ENCODE measurements around the gene CDC42EP3.

DNA sequence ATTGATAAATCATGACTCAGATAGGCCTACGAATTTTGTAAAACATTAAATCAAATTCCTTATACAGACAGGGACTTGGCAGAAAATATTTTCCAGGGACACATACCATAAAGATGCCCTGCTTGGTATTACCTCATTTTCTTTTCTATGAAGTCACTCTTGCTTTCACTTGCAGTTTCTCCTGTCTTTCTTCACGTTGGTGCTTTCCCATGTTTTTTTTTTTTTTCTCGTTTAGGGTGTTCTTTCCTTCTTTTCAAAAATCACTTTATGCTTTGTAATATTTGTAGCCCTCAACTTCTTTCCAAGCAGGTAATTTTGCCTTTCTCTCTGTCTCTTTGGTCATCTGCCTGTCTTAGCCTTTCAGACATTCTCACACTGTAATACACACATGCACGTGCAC, 40.7 kb downstream of the CDC42EP3 start:
- no peak for TF ChIP-seq POLR2A (IDR thresholded peaks at IDR 0.05)
- TF ChIP-seq, protein P1, sequence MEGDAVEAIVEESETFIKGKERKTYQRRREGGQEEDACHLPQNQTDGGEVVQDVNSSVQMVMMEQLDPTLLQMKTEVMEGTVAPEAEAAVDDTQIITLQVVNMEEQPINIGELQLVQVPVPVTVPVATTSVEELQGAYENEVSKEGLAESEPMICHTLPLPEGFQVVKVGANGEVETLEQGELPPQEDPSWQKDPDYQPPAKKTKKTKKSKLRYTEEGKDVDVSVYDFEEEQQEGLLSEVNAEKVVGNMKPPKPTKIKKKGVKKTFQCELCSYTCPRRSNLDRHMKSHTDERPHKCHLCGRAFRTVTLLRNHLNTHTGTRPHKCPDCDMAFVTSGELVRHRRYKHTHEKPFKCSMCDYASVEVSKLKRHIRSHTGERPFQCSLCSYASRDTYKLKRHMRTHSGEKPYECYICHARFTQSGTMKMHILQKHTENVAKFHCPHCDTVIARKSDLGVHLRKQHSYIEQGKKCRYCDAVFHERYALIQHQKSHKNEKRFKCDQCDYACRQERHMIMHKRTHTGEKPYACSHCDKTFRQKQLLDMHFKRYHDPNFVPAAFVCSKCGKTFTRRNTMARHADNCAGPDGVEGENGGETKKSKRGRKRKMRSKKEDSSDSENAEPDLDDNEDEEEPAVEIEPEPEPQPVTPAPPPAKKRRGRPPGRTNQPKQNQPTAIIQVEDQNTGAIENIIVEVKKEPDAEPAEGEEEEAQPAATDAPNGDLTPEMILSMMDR (IDR thresholded peaks at IDR 0.05): no peak

All from thyroid gland (tissue), 4 donors.